IPS-11a (cell line): ENCODE measurements around the gene AKR1E2.

ENCODE experiments used
- H3K4me3 ChIP-seq: one replicate; pipeline ENCODE4 v1.5.1; 2013; ENCODE audit warnings: low read depth, low read length, control low read depth

Gene AKR1E2

DNA sequence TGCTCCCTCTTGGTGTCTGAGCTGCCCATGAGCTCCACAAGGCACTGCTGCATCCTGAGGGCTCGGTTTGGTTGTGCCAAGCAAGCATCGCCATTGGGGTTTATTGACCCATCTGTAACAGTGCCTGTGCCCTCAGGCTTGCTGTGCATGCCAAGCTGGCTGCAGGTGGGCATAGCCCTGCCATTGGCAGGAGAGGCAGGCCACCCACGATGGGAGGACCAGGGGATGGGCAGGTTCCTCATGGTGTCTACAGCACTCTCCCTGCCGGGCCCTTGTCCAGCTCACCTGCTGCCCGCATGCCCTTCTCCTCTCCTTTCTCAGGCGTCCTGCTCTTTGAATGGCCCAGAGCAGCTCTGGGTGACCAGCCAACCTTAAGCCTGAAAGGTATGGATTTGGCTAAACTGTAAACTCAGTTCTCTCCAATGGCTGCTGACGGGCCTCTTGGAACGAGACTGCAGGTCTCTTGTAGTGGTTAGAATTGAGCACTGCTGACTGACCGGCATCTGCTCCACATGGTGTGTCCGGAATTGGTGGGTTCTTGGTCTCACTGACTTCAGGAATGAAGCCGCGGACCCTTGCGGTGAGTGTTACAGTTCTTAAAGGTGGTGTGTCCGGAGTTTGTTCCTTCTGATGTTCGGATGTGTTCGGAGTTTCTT, 17.6 kb downstream of the AKR1E2 start:
- H3K4me3 ChIP-seq, result no peak overlapping the region

DNA sequence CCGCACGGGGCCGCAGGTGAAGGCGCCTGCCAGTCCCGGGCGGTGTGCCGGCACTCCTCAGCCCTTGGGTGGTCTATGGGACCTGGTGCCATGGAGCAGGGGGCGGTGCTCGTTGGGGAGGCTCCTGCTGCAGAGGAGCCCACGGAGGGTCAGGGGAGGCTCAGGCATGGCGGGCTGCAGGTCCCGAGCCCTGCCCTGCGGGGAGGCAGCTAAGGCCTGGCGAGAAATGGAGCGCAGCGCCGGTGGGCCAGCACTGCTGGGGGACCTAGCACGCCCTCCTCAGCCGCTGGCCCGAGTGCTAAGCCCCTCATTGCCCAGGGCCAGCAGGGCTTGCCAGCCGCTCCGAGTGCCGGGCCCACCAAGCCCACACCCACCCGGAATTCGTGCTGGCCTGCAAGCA, 18.9 kb downstream of the AKR1E2 start:
- no peak overlapping the region for H3K4me3 ChIP-seq

DNA sequence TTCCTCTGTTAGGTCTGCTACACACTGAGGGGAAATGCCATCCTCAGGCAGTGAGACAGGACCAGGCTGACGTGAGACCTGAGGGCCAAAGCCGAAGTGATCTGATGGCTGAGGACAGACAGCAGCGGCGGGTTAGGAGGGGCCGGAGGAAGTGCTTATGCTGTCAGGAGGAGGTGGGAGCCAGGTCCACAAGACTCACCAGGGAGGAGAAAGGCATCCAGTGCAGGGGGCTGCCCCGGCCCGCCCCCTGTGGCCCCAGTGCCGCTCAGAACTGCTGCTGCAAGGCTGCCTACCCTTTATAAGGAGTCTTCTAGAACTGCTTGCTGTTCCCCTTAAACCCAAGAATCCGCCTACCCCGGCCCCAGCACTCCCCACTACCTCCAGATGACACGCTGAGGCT, 19.8 kb downstream of the AKR1E2 start:
- H3K4me3 ChIP-seq, result no peak overlapping the region

DNA sequence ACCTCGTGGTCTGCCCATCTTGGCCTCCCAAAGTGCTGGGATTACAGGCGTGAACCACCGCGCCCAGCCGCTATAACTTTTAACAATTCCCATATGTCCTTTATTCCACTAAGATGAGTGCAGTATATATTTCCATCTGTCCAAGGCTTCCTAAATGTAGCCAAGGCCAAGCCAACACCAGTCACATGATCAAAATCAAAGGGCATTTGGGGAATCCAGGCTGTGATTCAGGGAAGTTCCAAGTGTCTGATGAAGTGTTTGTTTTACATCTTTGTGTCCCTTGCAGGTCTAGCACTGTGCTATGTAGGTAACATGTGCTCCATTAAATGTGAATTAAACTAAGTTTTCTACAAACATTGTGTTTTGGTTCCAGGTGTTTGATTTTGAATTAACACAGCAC, 20.8 kb downstream of the AKR1E2 start:
- H3K4me3 ChIP-seq, result no peak overlapping the region

DNA sequence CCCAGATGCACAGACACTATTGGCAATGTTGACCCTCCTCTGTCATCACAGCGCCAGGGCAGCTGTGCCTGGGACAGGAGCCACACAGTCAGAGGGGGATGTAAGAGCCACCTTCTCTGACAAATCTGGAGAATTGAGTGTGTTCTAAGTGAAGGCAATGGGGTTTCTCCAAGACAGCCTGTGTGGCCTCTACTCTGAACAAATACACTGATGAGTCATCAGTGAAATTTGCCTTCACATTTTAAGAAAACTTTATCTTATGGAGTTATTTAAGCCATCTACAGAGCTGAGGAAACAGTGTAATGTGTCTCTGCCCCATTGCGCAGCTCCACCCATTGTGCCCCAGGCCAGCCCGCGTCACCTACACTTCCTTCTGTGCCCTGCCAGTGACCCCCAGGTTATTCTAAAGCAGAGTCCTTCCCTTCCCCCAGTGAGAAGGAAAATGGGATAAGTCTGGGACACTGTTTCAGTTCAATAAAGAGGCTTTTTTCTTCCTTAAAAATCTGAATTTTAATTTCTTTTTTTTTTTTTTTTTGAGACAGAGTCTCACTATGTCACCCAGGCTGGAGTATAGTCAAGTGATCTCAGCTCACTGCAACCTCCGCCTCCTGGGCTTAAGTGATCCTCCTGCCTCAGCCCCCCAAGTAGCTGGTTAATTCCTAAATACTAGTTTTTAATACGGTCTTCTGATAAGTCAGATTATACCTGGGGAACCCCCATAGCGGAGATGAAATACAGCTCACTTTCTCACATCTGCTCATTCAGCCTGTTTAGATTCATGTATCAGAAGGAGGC, 21.8 kb downstream of the AKR1E2 start:
- H3K4me3 ChIP-seq, result no peak overlapping the region

DNA sequence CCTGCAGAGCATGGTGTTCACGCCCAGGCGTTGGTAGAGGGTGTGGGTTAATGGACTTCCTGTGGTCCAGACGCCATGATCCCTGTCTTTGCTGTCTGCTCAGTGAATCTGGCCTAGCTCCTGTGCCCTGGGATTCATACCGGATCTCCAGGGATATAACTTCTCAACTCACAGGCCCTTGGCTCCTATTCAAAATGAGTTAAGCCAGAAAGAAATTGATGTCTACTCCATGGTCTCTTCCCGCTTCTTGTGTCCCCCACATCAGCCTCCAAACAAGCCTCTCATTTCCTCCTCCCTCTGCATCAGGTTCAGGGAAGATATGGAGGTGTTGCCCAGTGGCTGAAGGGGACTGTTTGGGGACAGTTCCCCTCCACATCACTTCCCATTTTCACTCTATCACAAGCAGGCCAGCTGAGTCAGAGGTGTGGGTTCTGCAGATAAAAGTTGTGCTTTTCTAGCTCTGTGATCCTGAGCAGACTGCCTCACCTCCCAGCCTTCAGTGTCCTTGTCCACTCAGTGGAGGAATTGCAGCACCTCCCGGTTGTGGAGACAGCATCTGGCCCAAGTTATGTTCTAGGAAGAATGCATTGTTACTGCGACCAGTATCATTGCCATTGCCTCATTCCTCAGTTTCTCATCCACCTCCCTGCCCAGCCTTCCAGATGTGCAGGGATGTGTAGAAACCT, 22.5 kb downstream of the AKR1E2 start:
- H3K4me3 ChIP-seq, result no peak overlapping the region

DNA sequence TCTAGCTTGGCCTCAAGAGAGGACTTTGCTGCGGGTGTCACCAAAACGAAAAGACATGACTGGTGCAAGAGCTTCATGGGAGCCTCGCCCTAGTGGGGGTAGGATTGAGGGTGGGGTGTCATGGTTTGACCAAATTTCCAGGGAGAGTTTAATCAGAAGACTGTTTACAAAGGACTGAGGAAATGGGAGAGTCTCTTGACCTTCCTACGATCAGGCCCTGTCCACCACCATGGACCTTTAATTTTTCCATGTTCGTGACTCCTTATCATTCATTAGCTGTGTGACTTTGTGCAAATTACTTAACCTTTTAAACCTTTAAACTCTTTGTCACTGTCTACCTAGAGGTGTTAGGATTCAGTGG, 23.0 kb downstream of the AKR1E2 start:
- H3K4me3 ChIP-seq, result no peak overlapping the region

DNA sequence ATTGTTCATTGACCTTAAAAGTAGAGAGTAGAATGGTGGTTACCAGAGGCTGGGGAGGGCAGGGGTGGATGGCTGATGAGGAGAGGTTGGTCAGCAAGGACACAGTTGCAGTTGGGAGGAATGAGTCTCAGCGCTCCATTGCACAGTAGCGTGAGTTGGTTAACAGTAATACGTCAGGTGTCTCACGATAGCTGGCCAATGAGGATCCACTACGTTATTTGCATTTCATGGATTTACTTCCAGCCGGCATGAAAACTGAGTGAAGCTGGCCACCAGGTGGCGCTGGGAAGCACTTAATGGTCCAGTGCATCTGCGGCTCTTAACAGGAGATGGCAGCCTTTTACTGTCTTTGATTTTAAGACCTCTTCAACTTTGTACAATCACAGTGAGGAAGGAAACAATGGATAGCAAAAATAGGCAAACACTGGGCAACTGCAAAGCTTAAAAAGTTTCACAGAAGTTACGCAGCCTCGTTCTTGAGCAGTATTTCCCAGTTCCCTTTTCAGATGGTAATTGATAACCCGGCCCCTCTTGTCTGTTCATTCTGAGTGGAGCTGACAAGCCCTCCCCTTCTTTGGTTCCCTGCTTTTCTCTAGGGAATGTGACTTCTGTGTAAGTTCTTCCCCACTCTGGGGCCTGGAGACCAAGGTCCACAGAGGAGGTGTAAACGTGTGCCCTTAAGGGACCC, 23.7 kb downstream of the AKR1E2 start:
- no peak overlapping the region for H3K4me3 ChIP-seq

DNA sequence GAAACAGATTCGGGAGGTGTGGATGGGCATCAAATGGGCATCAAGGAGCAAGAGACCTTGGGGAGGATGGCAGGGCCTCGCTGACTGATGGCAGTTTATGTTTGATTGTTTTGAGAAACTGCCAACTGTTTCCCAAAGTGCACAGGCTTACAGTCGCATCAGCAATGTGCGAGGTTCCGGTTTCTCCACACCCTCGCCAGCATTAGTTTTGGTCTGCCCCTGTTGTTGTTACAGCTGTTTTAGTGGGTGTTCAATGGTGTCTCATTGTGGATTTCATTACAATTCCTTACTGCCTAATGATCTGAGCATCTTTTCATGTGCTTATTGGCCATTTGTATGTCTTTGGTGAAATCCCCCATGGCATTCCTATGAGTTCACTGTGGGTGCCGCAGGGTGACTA, 24.4 kb downstream of the AKR1E2 start:
- H3K4me3 ChIP-seq, result no peak overlapping the region

DNA sequence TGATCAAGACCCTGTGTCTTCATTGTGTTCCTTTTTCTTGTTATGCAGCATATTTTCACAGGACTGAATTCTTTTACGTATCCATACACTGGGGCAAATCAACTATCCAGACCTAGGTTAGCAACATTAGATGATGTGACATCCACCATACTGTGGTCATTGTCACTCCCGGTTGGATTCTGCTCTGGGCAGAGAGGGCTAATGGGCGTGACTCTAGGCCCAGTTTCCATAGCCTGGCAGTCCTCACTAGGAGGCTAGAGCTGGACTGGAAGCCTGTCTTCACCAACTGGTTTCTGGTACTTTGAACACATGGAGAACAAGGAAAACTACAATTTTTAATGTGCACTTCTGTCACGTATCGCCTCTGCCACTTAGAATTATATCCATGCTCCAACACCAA, 25.2 kb downstream of the AKR1E2 start:
- no peak overlapping the region for H3K4me3 ChIP-seq

DNA sequence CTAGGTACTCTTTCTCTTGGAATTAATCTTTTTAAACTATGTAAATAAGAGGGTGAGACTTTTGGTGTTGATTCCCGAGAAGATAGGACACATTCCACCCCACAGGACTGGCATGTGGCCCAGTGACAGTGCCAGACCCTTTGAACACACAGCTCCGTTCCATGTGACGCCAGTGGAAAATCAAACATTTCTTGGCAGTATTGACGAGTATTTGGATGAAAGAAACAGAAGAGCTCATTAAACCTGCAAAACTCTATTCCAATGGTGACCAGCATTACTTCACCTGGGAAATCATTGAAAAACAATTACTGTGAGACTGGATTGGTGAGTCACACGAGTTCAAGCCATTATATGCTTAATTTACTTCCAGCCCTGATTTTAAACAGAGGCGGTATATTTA, 25.8 kb downstream of the AKR1E2 start:
- no peak overlapping the region for H3K4me3 ChIP-seq

DNA sequence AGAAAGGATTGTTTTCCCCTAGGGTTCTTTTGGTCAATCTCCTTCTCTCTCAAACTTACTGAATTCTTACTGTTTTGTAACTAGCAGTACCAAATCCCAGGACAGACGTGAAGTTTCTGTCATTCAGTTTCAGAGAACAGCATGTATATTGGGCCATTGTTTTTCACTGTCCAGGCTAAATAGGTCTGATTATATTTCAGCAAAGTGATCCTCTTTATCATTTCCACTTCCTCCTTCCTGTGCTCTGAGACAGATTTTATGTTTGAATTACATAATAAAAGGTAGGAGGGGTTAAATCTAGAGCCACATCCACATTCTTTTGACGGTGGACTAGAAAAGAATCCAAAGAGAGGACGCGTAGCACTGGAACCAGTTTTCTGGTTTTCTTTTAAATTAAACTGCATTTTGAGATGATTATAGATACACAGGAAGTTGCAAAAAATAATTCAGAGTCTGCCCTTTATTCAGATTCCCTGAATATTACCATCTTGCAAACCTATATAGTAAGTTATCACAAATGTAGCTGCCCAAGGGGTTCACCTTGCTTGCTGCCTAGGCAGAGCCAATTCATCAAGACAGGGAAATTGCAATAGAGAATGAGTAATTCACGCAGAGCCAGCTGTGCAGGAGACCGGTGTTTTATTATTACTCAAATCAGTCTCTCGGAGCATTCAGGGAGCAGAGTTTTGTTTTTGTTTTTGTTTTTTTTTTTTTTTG, 40.1 kb downstream of the AKR1E2 start:
- no peak overlapping the region for H3K4me3 ChIP-seq

DNA sequence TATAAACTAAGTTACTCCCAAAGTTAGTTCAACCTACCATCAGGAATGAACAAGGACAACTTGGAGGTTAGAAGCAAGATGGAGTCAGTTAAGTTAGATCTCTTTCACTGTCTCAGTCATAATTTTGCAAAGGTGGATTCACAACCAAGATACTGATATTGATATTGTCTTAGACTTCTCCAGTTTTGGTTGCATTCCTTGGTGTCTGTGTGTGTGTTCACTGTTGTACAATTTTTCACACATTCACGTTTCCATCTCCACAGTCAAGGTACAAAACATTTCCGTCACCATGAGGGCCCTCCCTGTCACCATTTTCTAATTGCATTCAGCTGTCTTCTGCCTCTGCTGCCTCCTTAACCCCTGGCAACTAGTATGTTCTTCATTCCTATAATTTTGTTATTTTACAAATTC, 41.1 kb downstream of the AKR1E2 start:
- H3K4me3 ChIP-seq, result no peak overlapping the region

DNA sequence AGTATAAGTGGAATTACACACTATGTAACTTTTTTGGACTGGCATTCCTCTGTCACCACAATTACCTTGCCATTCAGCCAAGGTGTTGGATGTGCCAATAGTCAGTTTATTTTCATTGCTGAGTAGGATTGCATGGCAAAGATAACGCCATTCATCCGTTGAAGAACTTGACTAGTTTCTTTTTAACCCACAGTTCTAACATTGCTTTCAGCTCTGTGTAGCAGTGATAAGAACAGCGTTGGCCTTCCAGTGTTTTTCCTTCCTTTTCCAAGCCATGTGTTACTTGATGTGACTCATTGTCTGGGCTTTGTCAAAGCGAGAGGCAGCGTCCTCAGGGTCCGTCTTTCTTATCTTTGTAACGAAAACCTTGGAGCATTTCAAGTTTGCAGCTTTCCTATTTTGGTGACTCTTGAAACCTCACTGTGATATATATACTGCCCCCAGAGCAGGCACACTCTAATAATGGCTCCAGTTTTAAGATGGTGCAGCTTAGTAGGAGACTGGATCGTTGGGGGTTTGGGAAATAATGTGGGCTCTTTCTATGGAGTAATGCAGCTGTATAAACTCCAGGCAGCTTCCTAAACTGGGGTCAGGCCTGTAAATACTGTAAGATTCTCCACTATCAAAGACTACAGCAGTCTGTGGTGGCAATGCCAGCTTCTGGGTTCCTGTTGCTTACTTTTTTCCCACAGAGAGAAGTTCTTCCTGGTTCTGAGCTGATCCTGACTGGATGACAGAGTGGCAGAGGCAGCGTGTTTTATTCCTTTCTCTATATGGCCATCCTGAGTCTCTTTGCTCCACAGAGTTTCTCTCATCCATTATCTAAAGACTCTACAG, 41.7 kb downstream of the AKR1E2 start:
- no peak overlapping the region for H3K4me3 ChIP-seq

DNA sequence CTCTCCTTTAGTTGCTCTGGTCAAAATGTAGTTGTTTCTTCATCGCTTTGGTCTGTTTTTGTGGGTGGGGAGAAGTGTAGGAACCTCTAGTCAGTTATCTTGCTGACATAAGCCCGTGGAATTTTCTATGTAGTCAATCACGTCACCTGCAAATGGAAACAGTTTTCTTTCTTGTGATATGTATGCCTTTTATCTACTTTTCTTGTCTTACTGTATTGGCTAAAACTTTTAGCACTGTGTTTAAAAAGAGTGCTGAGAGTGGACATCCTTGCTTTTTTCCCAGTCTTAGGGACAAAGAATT, 42.3 kb downstream of the AKR1E2 start:
- no peak overlapping the region for H3K4me3 ChIP-seq

DNA sequence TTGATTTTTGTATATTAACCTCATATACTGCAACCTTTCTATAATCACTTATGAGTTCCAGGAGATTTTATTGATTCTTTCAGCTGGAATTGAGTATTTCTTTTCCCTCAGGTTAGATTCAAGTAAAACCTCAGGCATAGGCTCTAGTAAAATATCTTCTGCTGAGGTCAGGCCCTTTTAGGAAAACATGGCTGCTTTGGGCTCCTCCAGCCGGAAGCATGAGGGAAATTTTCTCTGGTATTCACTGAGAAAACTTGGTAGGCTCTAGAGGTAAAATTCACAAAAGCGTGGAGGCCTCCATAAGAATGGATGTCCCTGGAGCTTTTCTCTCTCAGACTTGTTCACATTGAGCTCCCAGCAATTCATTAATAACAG, 56.7 kb downstream of the AKR1E2 start:
- H3K4me3 ChIP-seq, result no peak overlapping the region

DNA sequence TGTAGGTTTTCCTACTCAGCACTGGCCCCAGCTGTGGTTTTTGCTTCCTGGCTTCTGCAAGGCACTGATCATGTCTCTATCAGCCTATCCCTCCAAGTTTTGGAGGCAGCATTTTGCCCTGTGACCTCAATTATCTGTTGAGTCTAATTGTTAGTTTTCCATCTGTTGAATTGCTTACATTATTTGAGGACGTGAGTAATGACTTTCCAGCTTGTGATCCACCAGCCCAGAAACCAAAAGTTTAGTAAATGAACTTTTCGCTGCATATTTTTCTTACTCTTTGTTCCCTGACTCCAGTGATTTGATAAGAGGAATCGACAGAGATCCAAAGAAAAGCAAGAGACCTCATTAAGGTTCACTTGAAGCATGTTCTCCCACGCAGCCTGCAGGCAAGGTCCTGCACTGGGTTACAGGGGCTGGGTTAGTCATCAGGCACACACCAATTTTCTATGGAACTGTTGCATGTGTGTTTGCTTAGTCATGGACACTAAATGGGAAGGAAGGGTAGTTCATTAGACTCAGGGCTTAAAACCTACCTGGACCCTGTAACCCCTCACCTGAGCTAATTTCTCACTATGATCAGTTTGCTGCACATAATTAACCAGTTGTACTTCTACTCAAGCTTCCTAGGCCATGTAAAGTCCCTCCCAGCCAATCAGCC, 57.2 kb downstream of the AKR1E2 start:
- no peak overlapping the region for H3K4me3 ChIP-seq

DNA sequence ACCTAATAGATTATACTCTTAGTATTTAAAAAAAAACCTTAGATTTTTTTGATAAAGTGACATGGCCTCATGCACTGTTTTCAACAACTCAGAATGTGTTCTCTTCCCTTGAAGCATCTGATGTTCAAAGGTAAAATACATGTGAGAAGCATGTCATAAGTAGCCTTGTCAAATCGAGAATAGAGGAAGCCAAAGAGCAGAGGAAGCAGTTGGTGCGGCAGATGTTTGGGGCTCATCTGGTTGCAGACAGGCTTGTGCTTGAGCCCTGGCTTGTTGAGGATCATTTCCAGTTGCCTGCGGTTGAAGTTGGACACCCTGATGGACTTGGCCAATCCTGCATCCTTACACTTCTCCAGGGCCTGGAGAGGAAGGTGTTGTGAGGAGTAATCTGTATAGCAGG, 59.2 kb downstream of the AKR1E2 start:
- no peak overlapping the region for H3K4me3 ChIP-seq

DNA sequence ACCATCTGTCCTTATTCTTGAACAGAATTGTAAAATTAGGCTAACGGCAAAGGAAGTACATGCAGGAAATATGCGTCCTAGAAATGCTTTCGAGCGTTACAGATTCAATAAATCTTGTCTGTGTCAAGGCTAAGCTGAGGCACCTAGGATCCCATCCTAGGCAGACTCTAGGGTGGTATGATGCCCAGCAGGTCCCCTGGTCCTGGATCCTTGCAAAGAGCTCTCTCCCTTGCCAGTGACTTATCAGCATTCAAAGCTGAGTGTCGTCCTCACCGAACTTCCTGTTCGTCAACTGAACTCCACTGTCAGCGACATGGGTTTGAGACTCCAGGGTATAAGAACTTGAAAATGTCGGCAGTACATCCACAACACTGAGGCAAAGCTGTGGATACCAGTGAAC, 61.5 kb downstream of the AKR1E2 start:
- no peak overlapping the region for H3K4me3 ChIP-seq

DNA sequence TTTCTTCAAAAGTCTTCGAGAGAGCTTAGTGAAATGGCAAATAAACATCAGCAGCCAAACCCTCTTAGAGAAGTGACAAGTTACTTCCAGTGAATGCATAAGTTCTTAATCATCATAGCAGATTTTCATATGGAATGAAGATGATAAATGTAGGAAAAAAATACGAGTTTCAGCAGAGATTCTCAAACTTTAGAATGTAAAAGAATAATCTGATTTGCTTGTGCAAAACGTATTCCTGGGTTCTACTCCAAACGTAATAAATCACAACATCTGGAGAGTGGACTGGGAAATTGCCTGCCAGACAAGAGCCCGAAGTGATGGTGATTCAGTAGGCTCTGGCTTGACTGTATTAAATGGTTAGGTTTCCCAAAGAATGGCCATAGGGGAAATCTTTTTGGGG, 62.2 kb downstream of the AKR1E2 start:
- H3K4me3 ChIP-seq, result no peak overlapping the region
